Activated CD8-positive, alpha-beta T cell treated with anti-CD3 and anti-CD28 coated beads for 36 hours (primary cell): ENCODE data around the gene FLAD1. TPM values are rescaled to one million over a fixed set of nuclear protein-coding genes. Genes with fewer than 3 reads are reported as not detected.
A peak's percentile ranks its signal among the peaks of the same experiment; 100 is the strongest.

ENCODE experiments used
- ATAC-seq: fragments of 200-7000 bp; cut with Tn5 transposase; one replicate; pipeline ENCODE4 v1.10.0; 2021; ENCODE audit warnings: mild to moderate bottlenecking, moderate library complexity
- CTCF ChIA-PET: fragments of 350-600 bp; sonication (Branson Sonifier 250); formaldehyde crosslinking; loops from one replicate; lab custom pipeline; 2021; ENCODE audit warnings: antibody characterized with exemption; lab: Charles Lee
- POLR2A ChIA-PET: fragments of 350-600 bp; sonication (Branson Sonifier 250); formaldehyde crosslinking; loops from one replicate; lab custom pipeline; 2021; ENCODE audit warnings: antibody characterized with exemption; lab: Charles Lee
- DNase-seq: peaks from one replicate; pipeline ENCODE4 v3.0.0-alpha.2; 2020
- H3K27ac Mint-ChIP-seq: one replicate; pipeline ENCODE4 v1.8.0; 2021; ENCODE audit warnings: mild to moderate bottlenecking, mixed read lengths
- H3K27me3 Mint-ChIP-seq: one replicate; pipeline ENCODE4 v1.8.0; 2021; ENCODE audit warnings: mixed read lengths
- H3K36me3 Mint-ChIP-seq: one replicate; pipeline ENCODE4 v1.8.0; 2021; ENCODE audit warnings: low read depth, mixed read lengths
- H3K4me1 Mint-ChIP-seq: one replicate; pipeline ENCODE4 v1.8.0; 2021; ENCODE audit warnings: low read depth, mixed read lengths
- H3K4me3 Mint-ChIP-seq: one replicate; pipeline ENCODE4 v1.8.0; 2021; ENCODE audit warnings: mild to moderate bottlenecking, moderate library complexity, mixed read lengths
- H3K9me3 Mint-ChIP-seq: one replicate; pipeline ENCODE4 v1.8.0; 2021; ENCODE audit warnings: mixed read lengths
- intact Hi-C: fragments of 100-400 bp; cut with micrococcal nuclease; formaldehyde crosslinking; loops from one replicate; pipeline ENCODE4 v1.10.0; 2022
- total RNA-seq, 2 experiments: library from RNA; stranded (reverse); gene quantifications; one replicate each; pipeline ENCODE4 v1.2.3, GENCODE V29; 2021
- TF ChIP-seq, protein P1 (sequence below): fragments of 200-600 bp; IDR thresholded peaks from one replicate; pipeline ENCODE4 v1.8.0; 2022; ENCODE audit warnings: antibody characterized with exemption, mild to moderate bottlenecking

Gene FLAD1
- total RNA-seq, 2 experiments from 2014 or later, result 31.5 to 32.9 TPM

DNA sequence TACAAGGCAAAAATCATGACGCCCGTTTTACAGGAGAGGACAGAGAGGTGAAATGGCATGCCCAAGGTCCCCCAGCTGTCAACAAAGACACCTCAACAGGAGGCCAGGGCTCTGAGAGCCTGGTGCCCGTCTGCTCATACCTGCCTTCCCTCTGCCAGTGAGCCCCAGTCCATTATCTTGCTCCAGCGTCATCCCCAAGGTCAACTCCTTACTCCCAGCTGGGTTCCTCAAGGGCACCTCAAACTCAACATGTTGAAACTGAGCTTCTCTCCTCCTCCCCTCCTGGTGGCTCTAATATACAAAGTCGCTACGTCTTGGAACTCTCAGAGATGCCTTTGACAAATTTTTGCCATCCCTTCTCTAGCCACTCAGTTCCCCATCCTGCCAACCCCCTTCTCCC is 30.5 kb upstream of the FLAD1 start:
- DNase-seq (no peak), ATAC-seq (no peak)
- ChIA-PET CTCF (interaction anchor here (0.7 to 6.7 kb wide), 9 partner anchors 9 to 283 kb away, joined by 3 to 49 read pairs (median 7); partner anchors contain the start of genes EFNA4, FLAD1, PMVK and PYGO2), POLR2A (interaction anchor here (0.7 to 1.9 kb wide), 7 partner anchors 9 to 58 kb away, joined by 3 to 13 read pairs (median 4); partner anchors contain the start of genes CKS1B, FLAD1 and PYGO2)
- TF ChIP-seq, protein P1, sequence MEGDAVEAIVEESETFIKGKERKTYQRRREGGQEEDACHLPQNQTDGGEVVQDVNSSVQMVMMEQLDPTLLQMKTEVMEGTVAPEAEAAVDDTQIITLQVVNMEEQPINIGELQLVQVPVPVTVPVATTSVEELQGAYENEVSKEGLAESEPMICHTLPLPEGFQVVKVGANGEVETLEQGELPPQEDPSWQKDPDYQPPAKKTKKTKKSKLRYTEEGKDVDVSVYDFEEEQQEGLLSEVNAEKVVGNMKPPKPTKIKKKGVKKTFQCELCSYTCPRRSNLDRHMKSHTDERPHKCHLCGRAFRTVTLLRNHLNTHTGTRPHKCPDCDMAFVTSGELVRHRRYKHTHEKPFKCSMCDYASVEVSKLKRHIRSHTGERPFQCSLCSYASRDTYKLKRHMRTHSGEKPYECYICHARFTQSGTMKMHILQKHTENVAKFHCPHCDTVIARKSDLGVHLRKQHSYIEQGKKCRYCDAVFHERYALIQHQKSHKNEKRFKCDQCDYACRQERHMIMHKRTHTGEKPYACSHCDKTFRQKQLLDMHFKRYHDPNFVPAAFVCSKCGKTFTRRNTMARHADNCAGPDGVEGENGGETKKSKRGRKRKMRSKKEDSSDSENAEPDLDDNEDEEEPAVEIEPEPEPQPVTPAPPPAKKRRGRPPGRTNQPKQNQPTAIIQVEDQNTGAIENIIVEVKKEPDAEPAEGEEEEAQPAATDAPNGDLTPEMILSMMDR, result no peak
- Mint-ChIP-seq H3K36me3 (peaks cover 5% of the 10 kb centered on the region), H3K27me3 (no peaks in the 10 kb centered on the region), H3K4me1 (peaks cover 74% of the 10 kb centered on the region), H3K9me3 (no peaks in the 10 kb centered on the region), H3K4me3 (peak overlapping the region; percentile 66), H3K27ac (peak overlapping the region; percentile 97)
- intact Hi-C loops, result no loop called here

DNA sequence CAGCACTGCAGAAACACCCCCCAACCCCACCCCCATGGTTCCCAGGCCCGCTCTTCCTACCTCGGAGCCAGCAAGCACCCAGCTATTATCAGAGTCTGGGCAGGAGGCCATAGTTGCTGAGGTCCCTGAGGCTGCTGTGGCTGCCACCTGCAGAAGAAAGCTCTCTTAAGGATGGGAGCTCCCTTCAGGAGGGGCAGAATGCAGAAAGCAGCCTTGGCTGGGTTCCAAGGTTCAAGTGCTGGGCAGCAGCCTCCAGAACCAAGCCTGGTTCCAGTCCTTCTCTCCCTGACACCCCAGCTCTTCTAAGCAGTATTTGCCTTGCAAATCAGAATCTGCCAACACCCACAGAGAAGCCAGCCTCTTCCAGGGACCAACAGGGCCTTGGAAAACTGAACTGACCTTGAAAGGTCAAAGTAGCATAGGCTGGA is 29.5 kb upstream of the FLAD1 start:
- Mint-ChIP-seq H3K27ac (peak overlapping the region; percentile 97), H3K4me3 (no peak overlapping the region), H3K9me3 (no peaks in the 10 kb centered on the region), H3K36me3 (peaks cover 9% of the 10 kb centered on the region), H3K27me3 (no peaks in the 10 kb centered on the region), H3K4me1 (peaks cover 69% of the 10 kb centered on the region)
- intact Hi-C loops, result no loop called here
- TF ChIP-seq, protein P1, result no peak
- POLR2A ChIA-PET, result interaction anchor here (1.1 to 3.3 kb wide), 2 partner anchors 18 to 91 kb away, joined by 3 to 11 read pairs; no protein-coding TSS in a partner anchor
- no peak for ATAC-seq
- CTCF ChIA-PET, result interaction anchor here (2.6 to 6.7 kb wide), 3 partner anchors 15 to 108 kb away, joined by 8 to 49 read pairs (median 37); partner anchors contain the start of gene PMVK
- DNase-seq, result no peak

DNA sequence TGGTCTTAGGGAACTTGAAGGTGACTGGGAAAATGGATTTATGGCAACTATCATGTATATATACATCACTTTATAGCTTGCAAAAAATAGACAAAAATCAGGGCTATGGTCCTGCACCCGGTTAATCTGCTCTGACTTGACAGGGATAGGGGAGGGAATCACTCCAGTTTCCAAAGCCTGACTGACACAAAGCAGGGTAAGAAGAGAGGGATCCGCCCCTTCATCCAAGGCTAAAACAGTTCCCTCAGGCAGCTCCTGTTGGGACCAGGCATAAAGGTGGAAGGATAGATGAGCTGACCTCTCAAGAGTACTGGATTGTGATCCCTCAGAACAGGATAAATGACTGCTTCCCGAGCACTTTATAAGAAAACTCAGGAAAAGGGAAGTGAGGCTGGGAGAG is 28.6 kb upstream of the FLAD1 start:
- intact Hi-C loops, result no loop called here
- ChIA-PET CTCF (interaction anchor here (1.6 to 6.7 kb wide), 7 partner anchors 16 to 107 kb away, joined by 3 to 49 read pairs (median 12); partner anchors contain the start of genes ADAM15, PMVK and SHC1), POLR2A (interaction anchor here (1.4 to 3.3 kb wide), 4 partner anchors 18 to 165 kb away, joined by 3 to 11 read pairs (median 7); partner anchors contain the start of genes FLAD1 and PMVK)
- no peak for ATAC-seq
- peak overlapping the region; percentile 97 for H3K27ac Mint-ChIP-seq
- DNase-seq, result no peak
- no peaks in the 10 kb centered on the region for H3K27me3 Mint-ChIP-seq
- peak overlapping the region; percentile 91 for H3K4me3 Mint-ChIP-seq
- no peaks in the 10 kb centered on the region for H3K9me3 Mint-ChIP-seq
- peaks cover 10% of the 10 kb centered on the region for H3K36me3 Mint-ChIP-seq
- peaks cover 67% of the 10 kb centered on the region for H3K4me1 Mint-ChIP-seq
- TF ChIP-seq, protein P1, result no peak

DNA sequence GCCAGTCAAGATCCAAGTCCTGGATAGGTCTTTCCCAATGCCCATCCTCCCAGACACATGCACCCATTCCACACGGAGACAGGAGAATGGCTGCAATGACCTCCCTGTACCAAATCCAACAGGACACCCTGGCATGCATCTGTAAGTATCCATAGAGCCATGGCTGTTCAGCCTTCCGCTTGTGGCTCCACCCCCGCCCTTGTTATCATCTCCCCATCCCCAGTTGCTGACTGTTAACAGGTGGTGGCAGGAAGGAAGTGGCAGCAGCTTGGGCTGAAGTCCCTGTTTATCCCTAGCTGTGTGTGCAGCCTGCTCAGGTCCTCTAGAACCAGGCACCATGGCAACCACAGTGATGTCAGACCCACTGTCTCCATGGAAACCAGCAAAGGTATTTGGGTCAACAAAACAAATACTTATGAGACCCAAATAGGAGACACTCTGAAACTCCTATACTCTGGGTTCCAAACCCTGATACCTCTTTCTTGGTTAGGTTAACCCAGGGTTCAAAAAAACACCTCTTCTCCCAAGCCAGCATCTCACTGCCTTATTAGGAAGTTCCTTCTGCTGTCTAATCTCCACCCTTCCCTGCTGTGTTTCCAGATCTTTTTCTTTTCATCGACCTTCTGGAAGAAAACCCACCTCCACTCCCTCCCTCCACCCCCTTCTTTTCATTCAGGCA is 28.0 kb upstream of the FLAD1 start:
- no peaks in the 10 kb centered on the region for H3K9me3 Mint-ChIP-seq
- ChIA-PET CTCF (interaction anchor here (0.7 to 6.7 kb wide), 15 partner anchors 15 to 285 kb away, joined by 3 to 49 read pairs (median 4); partner anchors contain the start of genes ADAM15, KRTCAP2, LENEP and PMVK), POLR2A (interaction anchor here (0.9 to 3.3 kb wide), 10 partner anchors 9 to 365 kb away, joined by 3 to 11 read pairs (median 5); partner anchors contain the start of genes FLAD1, PMVK and ZBTB7B)
- intact Hi-C loops, result no loop called here
- H3K36me3 Mint-ChIP-seq, result peaks cover 13% of the 10 kb centered on the region
- TF ChIP-seq, protein P1, result no peak
- peak; percentile 94 for DNase-seq
- H3K4me1 Mint-ChIP-seq, result peaks cover 70% of the 10 kb centered on the region
- H3K27me3 Mint-ChIP-seq, result no peaks in the 10 kb centered on the region
- ATAC-seq, result peak; percentile 85
- H3K27ac Mint-ChIP-seq, result peak overlapping the region; percentile 97
- peak overlapping the region; percentile 91 for H3K4me3 Mint-ChIP-seq
